Stimulated activated CD4-positive, alpha-beta T cell treated with anti-CD3 and anti-CD28 coated beads, Interleukin-15, amount 100 ng/mL, for 1 hour (primary cell): ENCODE results near the gene LYRM2.

Experiments used
- DNase-seq, 2 donors: peaks; one replicate each; pipeline ENCODE4 v3.0.0-alpha.2; 2020; ENCODE audit warnings: low read depth in 1 of 2, low spot score in 1 of 2

Gene LYRM2

GRCh38 chr6:89638320-89639195 is at the start of gene LYRM2:
Gene LYRM2 (minus strand): TSS chr6:89638747. CDS start chr6:89638716, 31 bp downstream.
- DNase-seq = peak; percentile 76 to 83

GRCh38 chr6:89688328-89688727 is 49.8 kb upstream of the LYRM2 start:
- no peak for DNase-seq

- no peak for DNase-seq
These were observed 46.8 kb upstream of the LYRM2 start for GRCh38 chr6:89685311-89685710.

GRCh38 chr6:89682991-89683390 is 44.4 kb upstream of the LYRM2 start:
- no peak for DNase-seq

- no peak for DNase-seq
These were observed 43.5 kb upstream of the LYRM2 start for GRCh38 chr6:89681983-89682564.

- no peak for DNase-seq
These were observed 42.0 kb upstream of the LYRM2 start for GRCh38 chr6:89680551-89680950.

- no peak for DNase-seq
These were observed 41.6 kb upstream of the LYRM2 start for GRCh38 chr6:89680150-89680549.

GRCh38 chr6:89679215-89680120 is 40.9 kb upstream of the LYRM2 start:
- no peak for DNase-seq

GRCh38 chr6:89678531-89678930 is 40.0 kb upstream of the LYRM2 start:
- no peak for DNase-seq

GRCh38 chr6:89675949-89676748 is 37.6 kb upstream of the LYRM2 start:
- no peak for DNase-seq

GRCh38 chr6:89670935-89671565 is 32.5 kb upstream of the LYRM2 start:
- no peak for DNase-seq

GRCh38 chr6:89669002-89669401 is 30.5 kb upstream of the LYRM2 start:
- DNase-seq = no peak

- no peak for DNase-seq
These were observed 29.5 kb upstream of the LYRM2 start for GRCh38 chr6:89667872-89668556.

- no peak for DNase-seq
These were observed 24.2 kb upstream of the LYRM2 start for GRCh38 chr6:89662659-89663223.

GRCh38 chr6:89661559-89661958 is 23.0 kb upstream of the LYRM2 start:
- no peak for DNase-seq

- no peak for DNase-seq
These were observed 22.4 kb upstream of the LYRM2 start for GRCh38 chr6:89660981-89661380.

- DNase-seq = no peak
These were observed 19.1 kb upstream of the LYRM2 start for GRCh38 chr6:89657445-89658158.

GRCh38 chr6:89655122-89655521 is 16.6 kb upstream of the LYRM2 start:
- DNase-seq = no peak

- no peak for DNase-seq
These were observed 12.0 kb upstream of the LYRM2 start for GRCh38 chr6:89650579-89650978.
